HG03064 (cell line): ENCODE data around the gene RAB27B.

Experiments used
- ATAC-seq: cut with Tn5 transposase; IDR thresholded peaks from one replicate; pipeline ENCODE4 v1.9.1; 2021; ENCODE audit warnings: low read depth; ENCODE audit not compliant: unreplicated experiment

The RAB27B gene

DNA sequence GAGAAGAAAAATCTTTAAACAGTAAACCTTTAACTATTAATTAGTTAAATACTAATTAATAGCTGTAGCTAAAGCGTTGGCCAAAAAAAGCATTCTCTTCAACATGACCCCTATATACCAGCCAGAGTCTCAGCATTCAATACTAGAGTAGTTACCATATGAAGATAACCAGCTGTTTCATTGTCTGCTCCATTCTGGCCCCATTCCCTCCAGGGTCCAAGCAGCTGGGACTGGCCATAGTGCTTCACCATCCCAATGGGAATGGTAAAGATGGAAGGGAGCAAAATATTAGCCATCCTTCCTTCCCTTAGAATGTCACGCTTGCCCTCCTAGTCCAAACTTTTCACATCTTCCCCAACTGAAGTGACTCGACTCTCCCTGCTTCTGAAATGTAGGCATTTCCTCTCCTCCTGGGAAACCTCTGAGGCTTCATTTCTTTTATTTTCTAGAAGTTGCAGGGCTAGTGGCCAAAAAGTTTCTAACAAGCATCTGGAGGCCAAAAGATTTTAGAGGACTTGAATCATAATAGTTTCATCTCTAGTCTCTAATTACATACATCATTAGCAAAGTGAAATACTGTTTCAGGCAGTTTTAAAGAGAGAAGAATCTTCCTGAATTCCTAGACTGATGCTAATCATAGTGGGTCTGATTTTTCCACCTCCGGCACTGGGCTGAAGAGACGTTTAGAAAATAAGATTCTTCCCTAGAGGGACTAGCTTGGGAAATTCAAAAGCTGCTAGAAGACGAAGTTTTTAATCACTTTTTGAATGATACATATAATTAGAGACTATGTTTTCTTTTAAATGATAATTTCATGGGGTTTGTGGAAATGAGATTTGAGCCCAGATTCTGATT lies 78.3 kb downstream of the RAB27B start:
- ATAC-seq = no peak

DNA sequence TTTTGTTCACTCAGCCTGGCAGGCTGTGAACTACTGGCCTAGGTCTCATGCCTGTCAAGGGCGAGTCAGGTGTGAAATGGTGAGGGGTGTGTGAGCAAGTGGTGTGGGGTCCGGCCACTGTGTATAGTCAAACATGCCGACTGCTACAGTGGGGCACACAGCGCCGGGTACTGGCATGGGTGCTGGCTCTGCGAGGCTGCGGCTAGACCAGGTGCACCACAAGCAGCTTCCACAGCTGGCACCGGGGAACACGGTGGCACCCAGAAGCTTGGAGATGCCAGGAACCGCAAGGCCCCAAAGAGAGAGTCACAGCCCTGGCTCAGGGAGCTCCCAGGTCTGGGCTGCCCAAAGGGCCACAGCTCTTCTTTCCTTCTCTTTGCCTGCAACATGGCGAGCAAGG lies 81.3 kb downstream of the RAB27B start:
- no peak for ATAC-seq

DNA sequence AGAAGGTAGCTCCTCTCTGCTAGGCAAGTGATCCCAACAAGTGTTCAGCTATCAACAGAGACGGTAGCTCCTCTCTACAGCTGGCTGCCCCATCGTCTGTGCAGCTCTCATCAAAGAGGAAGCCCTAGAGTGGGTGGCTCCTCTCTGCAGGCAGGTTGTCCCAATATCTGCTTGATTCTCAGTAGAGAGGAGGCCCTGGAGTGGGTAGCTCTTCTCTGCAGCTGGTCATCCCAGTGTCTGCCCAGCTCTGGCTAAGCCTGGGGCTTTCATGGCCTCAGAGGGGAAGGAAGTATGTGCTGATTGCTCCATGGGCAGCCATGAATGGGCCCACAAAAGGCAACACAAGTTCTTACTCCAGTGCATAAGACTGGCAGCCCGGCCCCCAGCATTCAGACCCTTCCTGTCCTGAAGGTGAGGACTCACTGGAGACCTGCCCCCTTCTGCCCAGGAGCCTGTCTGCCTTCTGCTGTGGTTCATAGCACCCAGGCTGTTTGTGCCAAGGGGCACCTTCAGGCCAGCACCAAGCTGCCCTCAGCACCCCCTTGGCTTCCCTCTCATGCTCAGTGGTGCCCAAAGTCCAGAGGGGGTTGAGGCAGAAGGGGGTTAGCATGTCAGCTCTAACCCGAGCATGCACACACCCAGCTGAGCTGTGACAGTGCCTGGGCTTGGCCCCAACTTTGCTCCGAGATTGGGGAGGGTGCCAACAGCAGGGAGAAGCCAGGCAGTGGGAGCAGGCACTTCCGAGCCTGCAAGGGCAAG lies 82.1 kb downstream of the RAB27B start:
- no peak for ATAC-seq

DNA sequence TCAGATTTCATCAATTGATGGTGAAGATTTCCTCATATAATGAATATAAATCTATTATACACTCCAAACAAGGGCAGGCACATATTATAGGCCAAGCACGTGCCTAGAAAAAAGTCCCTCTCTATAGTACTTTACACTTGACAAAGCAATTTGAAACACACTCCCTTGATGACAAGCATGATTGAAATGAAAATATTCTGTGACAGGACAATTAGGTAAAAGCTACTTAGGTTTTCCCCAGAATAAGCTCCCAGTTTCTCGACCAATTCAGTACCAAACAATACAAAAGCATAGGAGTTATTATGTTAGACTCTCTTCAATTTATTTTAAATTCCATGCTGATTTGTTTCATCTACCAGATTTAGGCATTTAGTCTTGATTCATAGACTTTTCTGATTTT lies 83.3 kb downstream of the RAB27B start:
- ATAC-seq = no peak

DNA sequence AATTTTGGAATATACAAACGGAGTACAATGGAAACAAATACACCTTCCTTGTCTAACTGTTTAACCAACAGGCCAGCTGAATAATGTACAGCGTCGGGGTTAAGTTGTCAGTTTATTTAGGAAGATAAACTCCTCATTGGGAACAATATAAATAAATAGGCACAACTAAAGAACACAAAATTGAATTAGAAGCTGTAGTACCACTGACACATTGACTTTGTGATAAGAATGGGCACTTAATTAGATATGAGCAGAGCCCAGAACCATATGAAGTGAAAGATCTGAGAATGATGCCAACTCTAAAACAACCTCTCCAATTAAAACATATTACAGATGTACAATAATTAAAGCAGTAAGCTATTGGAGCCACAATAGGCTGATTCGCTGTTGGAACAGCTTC lies 86.5 kb downstream of the RAB27B start:
- ATAC-seq = no peak

DNA sequence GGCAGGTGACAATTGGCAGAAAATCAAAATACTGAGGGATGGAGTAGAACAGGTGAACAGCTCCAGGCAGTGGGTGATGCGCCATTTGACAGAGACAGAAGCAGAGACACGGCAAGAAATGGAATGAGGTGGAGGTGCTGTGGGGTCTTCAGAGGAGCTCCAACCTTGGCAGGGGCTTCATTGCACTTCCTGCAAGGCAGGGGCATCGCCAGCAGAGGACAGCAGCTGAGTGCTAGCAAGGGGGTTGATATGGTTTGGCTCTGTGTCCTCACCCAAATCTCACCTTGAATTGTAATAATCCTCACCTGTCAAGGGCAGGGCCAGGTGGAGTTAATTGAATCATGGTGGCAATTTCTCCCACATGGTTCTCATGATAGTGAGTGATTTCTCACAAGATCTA lies 88.2 kb downstream of the RAB27B start:
- ATAC-seq = no peak

DNA sequence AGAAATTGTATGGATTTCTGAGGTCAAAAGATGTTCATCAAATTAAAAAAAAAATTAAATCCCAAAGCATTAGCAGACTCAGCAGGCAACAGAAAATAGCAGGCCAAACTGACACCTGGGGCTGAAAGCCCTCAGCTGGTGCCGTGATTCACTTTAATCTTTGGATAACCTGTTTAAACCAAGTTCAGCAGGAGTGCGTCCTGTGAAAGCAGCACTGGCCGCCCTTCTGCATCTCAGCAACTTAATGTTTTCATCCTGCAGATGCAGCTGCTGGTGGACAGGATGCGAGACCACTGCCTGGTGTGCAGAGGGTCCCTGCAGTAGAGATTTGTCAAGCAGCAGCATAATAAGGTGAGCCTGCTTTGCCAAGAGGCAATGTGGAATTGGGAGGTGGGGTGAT lies 89.8 kb downstream of the RAB27B start:
- ATAC-seq = no peak

DNA sequence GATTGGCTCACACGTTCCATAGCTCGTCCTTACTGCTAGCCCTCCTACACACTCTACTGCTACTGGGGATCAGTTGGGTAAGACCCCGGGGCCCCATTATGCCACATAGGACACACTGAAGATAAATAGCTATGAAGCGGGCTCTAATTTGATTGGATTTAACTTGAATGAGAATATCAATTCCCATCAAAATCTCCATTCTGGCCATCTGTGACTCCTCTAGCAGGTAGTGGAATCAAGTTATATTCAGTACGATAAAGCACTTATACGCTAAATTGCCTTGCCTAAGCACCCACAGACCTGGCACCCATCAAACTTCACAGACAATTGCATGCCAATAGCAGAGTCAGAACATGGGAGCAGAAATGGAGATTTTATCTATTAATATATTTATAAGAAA lies 91.1 kb downstream of the RAB27B start:
- ATAC-seq = no peak

DNA sequence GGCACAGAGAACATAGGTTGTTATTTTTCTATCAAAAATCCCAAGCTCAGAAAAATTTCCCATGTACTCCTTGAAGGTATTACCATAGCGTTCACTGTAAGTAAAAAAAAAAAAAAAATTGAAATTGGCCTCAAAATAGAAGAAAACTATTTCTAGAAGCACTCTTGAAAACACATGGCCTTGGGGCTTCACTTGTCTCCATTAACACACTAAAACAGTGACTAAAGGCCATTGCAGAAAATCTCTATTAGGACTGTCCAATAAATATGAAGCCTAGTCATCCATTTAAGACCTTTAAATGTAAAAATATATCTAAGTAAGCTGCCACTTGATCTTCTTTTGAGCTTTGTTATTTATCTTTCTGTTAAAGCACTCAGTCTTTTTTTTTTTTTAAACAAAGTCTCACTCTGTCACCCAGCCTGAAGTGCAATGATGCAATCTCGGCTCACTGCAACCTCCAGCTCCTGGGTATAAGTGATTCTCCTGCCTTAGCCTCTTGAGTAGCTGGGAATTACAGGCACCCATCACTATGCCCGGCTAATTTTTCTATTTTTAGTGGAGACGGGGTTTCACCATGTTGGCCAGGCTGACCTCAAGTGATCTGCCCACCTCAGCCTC lies 95.2 kb downstream of the RAB27B start:
- ATAC-seq = no peak

DNA sequence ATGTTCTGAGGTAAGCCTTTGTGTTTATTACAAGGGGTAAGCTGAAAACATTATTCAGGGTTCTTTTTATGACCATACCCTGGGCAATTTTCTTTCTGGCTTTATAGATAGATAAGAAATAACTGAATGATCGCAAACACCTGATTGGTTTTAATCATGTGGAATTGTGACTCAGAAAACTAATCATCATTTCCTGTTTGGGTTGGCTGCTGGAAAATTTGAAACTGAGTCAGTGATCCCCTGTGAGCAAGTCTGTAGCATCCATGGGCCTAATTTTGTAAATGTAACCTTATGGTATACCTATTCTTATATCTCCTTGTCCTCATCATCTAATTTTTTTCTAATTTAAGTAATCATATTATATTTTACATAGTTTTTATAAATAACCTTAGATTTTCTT lies 96.7 kb downstream of the RAB27B start:
- no peak for ATAC-seq

DNA sequence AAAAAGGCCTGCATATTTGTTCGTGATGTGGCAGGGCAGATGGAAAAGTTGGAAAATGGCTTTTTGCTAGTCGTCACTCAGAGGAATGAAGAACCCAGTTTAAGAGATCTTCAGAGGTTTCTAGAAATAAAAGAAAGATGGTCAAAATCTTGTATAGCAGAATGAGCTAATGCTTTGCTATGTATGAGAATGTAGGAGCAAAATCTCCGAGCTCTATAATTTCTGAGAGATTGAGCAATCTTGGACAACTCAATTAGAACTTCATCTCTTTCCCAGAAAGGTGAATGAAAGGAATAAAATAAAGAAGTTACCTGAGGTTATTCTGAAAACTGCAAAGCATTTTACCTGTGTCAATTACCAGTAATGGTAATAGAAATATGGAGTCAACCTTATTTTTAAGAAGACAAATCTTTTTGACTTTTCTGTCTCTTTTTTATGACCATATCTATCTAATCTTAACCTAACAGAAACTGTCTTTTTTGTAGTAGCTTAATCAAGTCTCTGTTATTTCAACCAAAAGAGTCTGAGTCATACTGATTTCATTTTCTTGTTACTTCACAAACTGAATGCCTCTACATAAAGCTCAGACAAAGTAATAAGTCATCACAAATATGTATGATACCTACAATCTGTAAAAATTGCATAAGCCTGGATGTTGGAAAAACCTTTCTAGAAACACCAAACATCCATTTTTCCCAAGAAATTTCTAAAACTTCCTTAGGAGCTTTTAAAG lies 98.5 kb downstream of the RAB27B start:
- ATAC-seq = no peak

DNA sequence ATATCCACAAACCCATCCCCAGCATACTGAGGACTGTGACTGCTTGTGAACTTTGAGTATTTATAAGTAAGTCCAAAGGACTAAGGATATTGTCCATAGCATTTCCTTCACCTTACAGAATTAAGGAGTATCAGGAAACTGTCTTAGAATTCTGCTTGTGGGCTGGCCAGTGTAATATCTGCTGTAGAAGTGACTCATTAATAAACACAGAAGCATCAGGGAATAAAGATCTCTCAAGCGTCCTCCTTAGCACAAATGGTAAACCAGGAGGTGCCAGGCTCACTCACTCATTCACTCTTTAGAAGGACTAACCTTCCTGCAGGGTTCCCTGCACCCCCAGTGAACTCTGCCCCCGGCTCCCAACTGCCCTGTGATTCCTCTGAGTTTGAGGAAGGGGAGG lies 100.0 kb downstream of the RAB27B start:
- ATAC-seq = no peak

DNA sequence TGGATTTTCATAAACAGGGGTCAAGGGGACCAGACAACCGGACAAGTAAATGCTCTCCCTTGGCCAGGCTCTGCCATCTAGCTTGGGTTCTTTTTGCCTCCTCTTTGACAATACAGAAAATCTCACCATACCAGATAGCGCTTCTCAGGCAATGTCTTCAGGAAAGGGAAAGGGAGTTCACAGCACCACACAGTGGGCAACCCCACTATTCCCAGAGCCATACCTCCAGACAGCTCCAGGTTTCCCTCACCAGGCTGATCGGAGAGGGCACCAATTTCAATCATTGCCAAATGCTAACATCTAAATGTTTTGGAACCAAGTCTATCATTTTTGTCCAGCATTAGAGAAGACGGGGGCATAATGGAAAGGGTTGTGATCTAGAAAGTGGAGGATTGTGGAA lies 102.9 kb downstream of the RAB27B start:
- no peak for ATAC-seq

DNA sequence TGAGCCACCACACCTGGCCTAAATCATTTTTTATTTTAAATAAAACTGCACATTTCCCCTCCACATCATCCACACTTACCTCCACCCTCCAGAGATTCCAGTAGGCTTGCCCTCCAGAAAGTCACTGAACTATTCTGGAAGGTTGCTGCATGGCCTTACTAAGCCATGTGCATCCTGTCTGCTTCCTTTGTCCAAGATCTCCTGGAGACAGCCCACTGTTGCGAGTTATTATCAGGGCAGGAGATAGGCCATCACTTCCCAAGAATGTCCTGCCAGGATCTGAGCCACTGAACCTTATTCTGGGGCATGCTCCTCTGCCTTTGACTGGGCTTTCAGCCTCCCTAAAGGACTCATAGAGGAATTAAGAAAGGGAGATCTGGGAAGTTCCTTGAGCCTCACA lies 104.2 kb downstream of the RAB27B start:
- no peak for ATAC-seq

DNA sequence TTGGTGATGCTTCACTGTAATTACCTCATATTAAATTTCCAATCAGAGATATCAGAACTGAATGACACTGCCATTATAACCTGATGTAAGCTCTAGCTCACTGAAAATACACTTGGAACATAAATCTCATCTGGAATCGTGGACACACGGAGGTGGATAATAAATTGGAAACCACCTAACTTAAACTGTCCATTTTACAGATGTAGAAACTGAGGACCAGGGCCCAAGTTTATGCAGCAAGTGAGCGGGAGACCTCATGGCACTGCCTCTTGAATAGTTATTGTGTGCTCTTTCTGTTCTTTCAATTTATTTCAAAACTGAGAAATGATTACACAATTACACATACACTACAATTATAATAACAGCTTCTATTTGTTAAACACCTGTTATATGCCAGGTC lies 110.2 kb downstream of the RAB27B start:
- ATAC-seq = no peak

DNA sequence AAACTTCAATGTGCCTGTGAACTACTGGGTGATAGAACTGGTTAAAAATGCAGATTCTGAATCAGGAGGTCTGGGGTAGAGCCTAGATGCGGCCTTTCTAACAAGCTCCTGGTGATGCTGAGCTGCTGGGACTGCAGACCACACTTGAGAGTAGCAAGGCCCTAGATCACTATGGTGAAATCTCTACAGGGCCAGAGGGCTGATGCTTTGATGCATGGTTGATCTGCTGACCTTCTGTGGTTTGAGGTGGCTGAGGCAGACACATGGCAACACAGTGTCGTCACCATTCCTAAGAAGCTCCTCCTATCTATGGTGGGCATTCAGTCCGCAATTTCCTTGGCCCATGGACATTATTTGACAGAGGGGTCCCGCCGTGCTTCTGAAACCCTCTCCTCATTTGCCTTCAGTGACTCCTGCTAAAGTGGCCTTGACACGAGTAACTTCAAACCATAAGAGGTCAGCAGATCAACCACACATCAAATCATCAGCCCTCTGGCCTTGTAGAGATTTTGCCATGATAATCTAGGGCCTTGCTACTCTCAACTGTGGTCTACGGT lies 111.2 kb downstream of the RAB27B start:
- ATAC-seq = no peak

DNA sequence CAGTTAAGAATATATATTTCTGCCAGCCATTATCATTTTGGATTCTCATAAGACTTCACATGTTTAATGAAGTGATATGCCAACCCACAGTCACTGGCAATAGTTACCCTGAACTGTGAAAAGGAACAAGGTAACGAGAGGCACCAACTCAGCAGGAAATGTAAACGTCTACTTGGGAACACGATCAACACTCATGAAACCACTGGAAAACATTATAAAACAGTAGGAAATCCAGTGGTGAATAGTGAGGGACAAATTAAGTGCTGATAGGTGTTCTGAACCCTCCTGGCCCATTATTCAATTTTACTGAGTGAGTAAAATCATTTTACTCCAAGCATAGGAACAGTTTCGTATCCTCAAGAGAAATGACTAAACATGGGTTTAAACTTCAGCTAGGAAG lies 113.9 kb downstream of the RAB27B start:
- no peak for ATAC-seq

DNA sequence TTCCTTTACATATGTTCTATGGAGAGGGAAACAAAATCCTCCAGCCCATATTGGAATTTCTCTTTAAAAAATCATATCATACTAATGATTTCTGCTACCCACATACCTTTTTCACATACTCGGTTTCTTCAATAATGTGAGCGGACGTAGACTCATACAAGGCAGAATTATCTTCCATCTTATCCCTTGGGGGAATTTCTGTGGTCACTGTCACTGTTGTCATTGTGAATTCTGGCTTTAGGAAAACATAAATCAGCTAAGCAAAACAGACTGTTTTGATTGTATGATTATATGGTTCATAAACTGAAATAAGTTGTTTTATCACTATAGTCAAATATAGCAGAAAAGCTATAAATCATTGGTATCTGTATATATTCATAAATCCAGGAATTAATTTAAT lies 114.3 kb downstream of the RAB27B start:
- no peak for ATAC-seq
